CD4-positive, CD25-positive, alpha-beta regulatory T cell (primary cell): ENCODE data around the gene EPB41L2. TPM values are rescaled to one million over a fixed set of nuclear protein-coding genes. Genes with fewer than 3 reads are reported as not detected.
A peak's percentile ranks its signal among the peaks of the same experiment; 100 is the strongest.
"Not testable (repeated sequence)": the region's sequence is repeated elsewhere in the genome, so short reads cannot be mapped to it uniquely, and the experiment has no call there.

ENCODE experiments used
- ATAC-seq, 2 donors: fragments of 150-1000 bp; cut with Tn5 transposase; one replicate each; pipeline ENCODE4 v1.10.0; 2021; ENCODE audit warnings: low read depth in 2 of 2, moderate number of reproducible peaks in 2 of 2, moderate library complexity in 1 of 2
- DNase-seq, 3 donors: peaks; one replicate each; pipeline versions ENCODE4 v3.0.0 to v3.0.0-alpha.2; 2012 to 2022; ENCODE audit warnings: mixed read lengths in 1 of 3
- H3K27ac ChIP-seq: one replicate; pipeline ENCODE4 v1.7.0; 2013; ENCODE audit warnings: mild to moderate bottlenecking, low read length; ENCODE audit not compliant: insufficient read depth, poor library complexity, severe bottlenecking
- H3K27me3 ChIP-seq: one replicate; pipeline ENCODE4 v1.7.0; 2013; ENCODE audit warnings: low read length; ENCODE audit not compliant: control insufficient read depth, insufficient read depth
- H3K36me3 ChIP-seq: one replicate; pipeline ENCODE4 v1.7.0; 2013; ENCODE audit warnings: mild to moderate bottlenecking, low read length, moderate library complexity; ENCODE audit not compliant: control insufficient read depth, insufficient read depth
- H3K4me1 ChIP-seq: 2 replicates; pipeline ENCODE4 v1.7.0; 2013; ENCODE audit warnings: mild to moderate bottlenecking, low read length; ENCODE audit not compliant: insufficient read depth, control insufficient read depth, poor library complexity, severe bottlenecking
- H3K4me3 ChIP-seq: one replicate; pipeline ENCODE4 v1.7.0; 2013; ENCODE audit warnings: low read depth, mild to moderate bottlenecking, low read length, moderate library complexity
- H3K9me3 ChIP-seq, 2 experiments: 1 replicate in 1 of 2; 2 replicates in 1 of 2; pipeline ENCODE4 v1.7.0; 2013; ENCODE audit warnings: low read length in 2 of 2, mild to moderate bottlenecking in 1 of 2, moderate library complexity in 1 of 2; ENCODE audit not compliant: control insufficient read depth in 2 of 2
- H3K27ac Mint-ChIP-seq, 3 donors: one replicate each; pipeline ENCODE4 v1.8.0; 2020 to 2022; ENCODE audit warnings: mild to moderate bottlenecking in 3 of 3, mixed read lengths in 3 of 3, moderate library complexity in 2 of 3
- H3K27me3 Mint-ChIP-seq: one replicate; pipeline ENCODE4 v1.8.0; 2022; ENCODE audit warnings: mild to moderate bottlenecking, mixed read lengths
- H3K36me3 Mint-ChIP-seq: one replicate; pipeline ENCODE4 v1.8.0; 2020; ENCODE audit warnings: mixed read lengths
- H3K4me1 Mint-ChIP-seq, 4 donors: one replicate each; pipeline ENCODE4 v1.8.0; 2020 to 2022; ENCODE audit warnings: mixed read lengths in 4 of 4, mild to moderate bottlenecking in 1 of 4
- H3K4me3 Mint-ChIP-seq, 4 donors: one replicate each; pipeline ENCODE4 v1.8.0; 2020 to 2022; ENCODE audit warnings: mild to moderate bottlenecking in 4 of 4, mixed read lengths in 4 of 4, moderate library complexity in 3 of 4
- H3K9me3 Mint-ChIP-seq, 7 donors: one replicate each; pipeline ENCODE4 v1.8.0; 2020 to 2022; ENCODE audit warnings: mixed read lengths in 7 of 7, mild to moderate bottlenecking in 3 of 7, moderate library complexity in 2 of 7
- polyA plus RNA-seq, 4 donors: library from polyadenylated mRNA; unstranded; fragments of 300-500 nt; fragmentation: Illumina TruSeq; gene quantifications; one replicate each; pipeline ENCODE4 v1.2.3, GENCODE V29; 2021
- total RNA-seq: library from RNA; stranded (reverse); gene quantifications from one replicate; pipeline ENCODE4 v1.2.3, GENCODE V29; 2022

EPB41L2 gene
- total and polyA plus RNA-seq, 5 donors from 2014 or later: 3.3 to 13.6 (median 3.8) TPM

GRCh38 chr6:131093334-131093733, 30.3 kb upstream of the EPB41L2 start:
- ATAC-seq (no peak), DNase-seq (no peak)
- Mint-ChIP-seq H3K27ac (peak overlapping the region in 1 of 3 donors; percentile 53), H3K4me1 (no peaks in the 10 kb centered on the region), H3K9me3 (peaks cover 0 to 13% (median 4%) of the 10 kb centered on the region in 7 donors), H3K36me3 (no peaks in the 10 kb centered on the region), H3K27me3 (no peaks in the 10 kb centered on the region), H3K4me3 (no peak overlapping the region)
- Histone ChIP-seq H3K36me3 (no peaks in the 10 kb centered on the region), H3K4me3 (no peak overlapping the region), H3K9me3 (peaks cover 0 to 3% of the 10 kb centered on the region in 2 experiments), H3K27ac (no peak overlapping the region), H3K4me1 (no peaks in the 10 kb centered on the region), H3K27me3 (no peaks in the 10 kb centered on the region)

GRCh38 chr6:131091944-131092343, 28.9 kb upstream of the EPB41L2 start:
- H3K27ac Mint-ChIP-seq, H3K27ac ChIP-seq, H3K4me1 Mint-ChIP-seq, ATAC-seq, H3K4me3 Mint-ChIP-seq, H3K27me3 ChIP-seq, H3K4me3 ChIP-seq, H3K9me3 ChIP-seq, H3K36me3 Mint-ChIP-seq, H3K27me3 Mint-ChIP-seq, H3K36me3 ChIP-seq, DNase-seq, H3K4me1 ChIP-seq: not testable (repeated sequence)
- peaks cover 0 to 13% (median 4%) of the 10 kb centered on the region in 7 donors for H3K9me3 Mint-ChIP-seq

GRCh38 chr6:131090339-131090738, 27.3 kb upstream of the EPB41L2 start:
- not testable (repeated sequence) for H3K36me3 ChIP-seq, H3K27ac Mint-ChIP-seq, DNase-seq, H3K4me3 Mint-ChIP-seq, H3K4me1 ChIP-seq, H3K4me3 ChIP-seq, H3K27ac ChIP-seq, H3K27me3 ChIP-seq, ATAC-seq, H3K36me3 Mint-ChIP-seq, H3K27me3 Mint-ChIP-seq, H3K4me1 Mint-ChIP-seq, H3K9me3 ChIP-seq
- H3K9me3 Mint-ChIP-seq: peaks cover 0 to 14% (median 4%) of the 10 kb centered on the region in 7 donors

DNA sequence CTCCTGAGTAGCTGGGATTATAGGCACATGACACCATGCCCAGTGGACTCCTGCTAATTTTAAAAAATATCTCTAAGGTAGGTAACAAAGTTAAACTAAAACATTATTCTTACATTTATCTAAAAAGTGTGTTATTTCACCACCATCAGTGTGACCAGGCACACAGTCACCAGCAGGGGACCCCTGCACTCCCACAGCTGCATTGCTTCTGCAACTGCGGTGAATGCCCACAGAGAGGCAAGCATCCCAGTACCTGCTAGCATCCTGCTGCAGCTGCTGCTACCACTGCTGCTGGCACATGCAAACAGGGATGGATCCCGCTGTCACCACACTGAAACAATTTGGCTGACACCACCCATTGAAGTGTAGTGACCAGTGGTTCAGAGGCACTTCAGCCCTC, 21.9 kb upstream of the EPB41L2 start:
- no peak for ATAC-seq
- H3K4me1 Mint-ChIP-seq: no peaks in the 10 kb centered on the region
- no peaks in the 10 kb centered on the region for H3K27me3 ChIP-seq

GRCh38 chr6:131083687-131084086, 20.6 kb upstream of the EPB41L2 start:
- H3K27me3 Mint-ChIP-seq: peaks cover 4% of the 10 kb centered on the region
- no peaks in the 10 kb centered on the region for H3K36me3 ChIP-seq
- no peaks in the 10 kb centered on the region for H3K36me3 Mint-ChIP-seq
- no peaks in the 10 kb centered on the region for H3K9me3 ChIP-seq
- H3K4me3 Mint-ChIP-seq: no peak overlapping the region
- no peaks in the 10 kb centered on the region for H3K4me1 Mint-ChIP-seq
- no peaks in the 10 kb centered on the region for H3K27me3 ChIP-seq
- DNase-seq (no peak), ATAC-seq (no peak)
- no peak overlapping the region for H3K4me3 ChIP-seq
- H3K27ac ChIP-seq: no peak overlapping the region
- no peak overlapping the region for H3K27ac Mint-ChIP-seq
- no peaks in the 10 kb centered on the region for H3K4me1 ChIP-seq
- peaks cover 0 to 5% (median 1%) of the 10 kb centered on the region in 7 donors for H3K9me3 Mint-ChIP-seq

More for the DNA sequence above, 21.9 kb upstream of the EPB41L2 start:
- Histone ChIP-seq H3K27ac (no peak overlapping the region), H3K4me3 (no peak overlapping the region), H3K36me3 (no peaks in the 10 kb centered on the region), H3K9me3 (no peaks in the 10 kb centered on the region), H3K4me1 (no peaks in the 10 kb centered on the region)
- DNase-seq: no peak
- no peak overlapping the region for H3K4me3 Mint-ChIP-seq
- H3K9me3 Mint-ChIP-seq: peaks cover 0 to 6% (median 4%) of the 10 kb centered on the region in 7 donors
- H3K36me3 Mint-ChIP-seq: no peaks in the 10 kb centered on the region
- peaks cover 4% of the 10 kb centered on the region for H3K27me3 Mint-ChIP-seq
- H3K27ac Mint-ChIP-seq: no peak overlapping the region

GRCh38 chr6:131082335-131082734, 19.3 kb upstream of the EPB41L2 start:
- no peaks in the 10 kb centered on the region for H3K4me1 Mint-ChIP-seq
- no peaks in the 10 kb centered on the region for H3K4me1 ChIP-seq
- no peak for ATAC-seq
- peaks cover 0 to 4% (median under 1%) of the 10 kb centered on the region in 7 donors for H3K9me3 Mint-ChIP-seq
- no peaks in the 10 kb centered on the region for H3K27me3 ChIP-seq
- DNase-seq: no peak
- H3K4me3 ChIP-seq: no peak overlapping the region
- no peaks in the 10 kb centered on the region for H3K36me3 ChIP-seq
- no peak overlapping the region for H3K27ac Mint-ChIP-seq
- H3K27ac ChIP-seq: no peak overlapping the region
- peaks cover 4% of the 10 kb centered on the region for H3K27me3 Mint-ChIP-seq
- no peaks in the 10 kb centered on the region for H3K9me3 ChIP-seq
- no peak overlapping the region for H3K4me3 Mint-ChIP-seq
- H3K36me3 Mint-ChIP-seq: no peaks in the 10 kb centered on the region

DNA sequence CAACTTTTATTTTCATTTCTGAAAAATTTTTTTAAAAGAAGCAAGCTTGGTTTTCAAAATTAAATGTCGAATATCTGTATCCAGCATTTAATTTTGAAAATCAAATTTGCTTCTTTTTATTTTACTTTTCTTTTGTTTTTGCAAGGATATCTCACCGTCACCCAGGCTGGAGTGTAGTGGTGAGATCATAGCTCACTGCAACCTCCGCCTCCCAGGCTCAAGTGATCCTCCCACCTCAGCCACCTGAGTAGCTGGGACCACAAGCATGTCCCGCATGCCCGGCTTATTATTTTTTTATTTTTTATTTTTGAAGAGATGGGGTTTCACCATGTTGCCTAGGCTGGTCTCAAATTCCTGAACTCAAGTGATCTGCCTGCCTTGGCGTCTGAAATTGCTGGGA, 17.0 kb upstream of the EPB41L2 start:
- Histone ChIP-seq H3K4me1 (no peaks in the 10 kb centered on the region), H3K27me3 (no peaks in the 10 kb centered on the region), H3K4me3 (no peak overlapping the region), H3K27ac (no peak overlapping the region), H3K36me3 (no peaks in the 10 kb centered on the region), H3K9me3 (no peaks in the 10 kb centered on the region)
- ATAC-seq: no peak
- peaks cover 5% of the 10 kb centered on the region for H3K27me3 Mint-ChIP-seq
- peaks cover 0 to 3% (median 0%) of the 10 kb centered on the region in 7 donors for H3K9me3 Mint-ChIP-seq
- no peak overlapping the region for H3K4me3 Mint-ChIP-seq
- H3K4me1 Mint-ChIP-seq: no peaks in the 10 kb centered on the region
- no peak for DNase-seq
- H3K36me3 Mint-ChIP-seq: no peaks in the 10 kb centered on the region
- H3K27ac Mint-ChIP-seq: no peak overlapping the region

GRCh38 chr6:131073577-131073976, 10.5 kb upstream of the EPB41L2 start:
- Mint-ChIP-seq H3K27ac (no peak overlapping the region), H3K27me3 (peaks cover 5% of the 10 kb centered on the region), H3K36me3 (no peaks in the 10 kb centered on the region), H3K9me3 (peaks cover 0 to 2% (median 0%) of the 10 kb centered on the region in 7 donors), H3K4me3 (no peak overlapping the region), H3K4me1 (peaks cover 0 to 5% (median 0%) of the 10 kb centered on the region in 4 donors)
- no peak for DNase-seq
- H3K4me1 ChIP-seq: no peaks in the 10 kb centered on the region
- no peak overlapping the region for H3K4me3 ChIP-seq
- no peak overlapping the region for H3K27ac ChIP-seq
- H3K9me3 ChIP-seq: no peaks in the 10 kb centered on the region
- H3K36me3 ChIP-seq: no peaks in the 10 kb centered on the region
- H3K27me3 ChIP-seq: no peaks in the 10 kb centered on the region
- peak in 1 of 2 donors; percentile 12 for ATAC-seq
